HCT116 (cell line): Measurements from ENCODE around the gene OLFML3. TPM values are rescaled to one million over a fixed set of nuclear protein-coding genes. Genes with fewer than 3 reads are reported as not detected.

Experiments
- ATAC-seq: fragments of 200-7000 bp; cut with Tn5 transposase; 2 replicates; pipeline ENCODE4 v1.9.1; 2020; ENCODE audit warnings: mild to moderate bottlenecking, moderate library complexity
- BruUV-seq: library from RNA; stranded (reverse); fragments of 400-500 nt; replicated peaks from 2 replicates; lab custom pipeline; 2021; lab: Mats Ljungman, UMichigan
- CTCF ChIA-PET: fragments of 300-600 bp; sonication (Branson Sonifier 250); formaldehyde crosslinking; loops from one replicate; lab custom pipeline; 2021; ENCODE audit warnings: antibody characterized with exemption; lab: Charles Lee
- POLR2A ChIA-PET: fragments of 300-600, 350-600 bp; sonication (Branson Sonifier 250); formaldehyde crosslinking; loops from one replicate; lab custom pipeline; 2021; ENCODE audit warnings: antibody characterized with exemption; lab: Charles Lee
- RAD21 ChIA-PET, 2 experiments: fragments of 300-600 bp; sonication (Branson Sonifier 250); formaldehyde crosslinking; loops; one replicate each; lab custom pipeline; 2023; ENCODE audit warnings: low total read pairs in 2 of 2; ENCODE audit not compliant: uncharacterized antibody in 2 of 2, unreplicated experiment in 2 of 2, low non-redundant PET in 1 of 2; lab: Charles Lee
- DNase-seq: peaks from one replicate; pipeline ENCODE4 v3.0.0-alpha.2; 2010; ENCODE audit warnings: low read depth, low spot score
- H2AFZ ChIP-seq: fragments of 200-600 bp; shearing (Covaris generic), sonication (generic); 2 replicates; pipeline ENCODE4 v1.6.1; 2017; ENCODE audit warnings: low read depth, mixed run types, mixed read lengths, antibody characterized with exemption, low read length; ENCODE audit not compliant: poor library complexity, severe bottlenecking
- H3K27ac ChIP-seq: 2 replicates; pipeline ENCODE4 v1.5.1; 2012; ENCODE audit warnings: low read depth, low read length
- H3K27me3 ChIP-seq: fragments of 200-600 bp; sonication (generic); 2 replicates; pipeline ENCODE4 v1.6.1; 2016; ENCODE audit warnings: mixed run types, low read length, mixed read lengths; ENCODE audit not compliant: insufficient read depth
- H3K36me3 ChIP-seq, 2 experiments: fragments of 200-500 bp in 1 of 2; fragments of 200-600 bp in 1 of 2; sonication (Bioruptor generic) in 1 of 2; sonication (generic) in 1 of 2; 2 replicates each; pipeline versions ENCODE4 v1.5.1 to v1.6.1; 2014 to 2016; ENCODE audit warnings: low read length in 2 of 2, inconsistent platforms in 1 of 2, mixed read lengths in 1 of 2, mixed run types in 1 of 2; ENCODE audit not compliant: insufficient read depth in 2 of 2, control insufficient read depth in 1 of 2
- H3K4me1 ChIP-seq, 2 experiments: fragments of 200-600 bp in 1 of 2; sonication (generic) in 1 of 2; 2 replicates each; pipeline versions ENCODE4 v1.5.1 to v1.6.1; 2012 to 2017; ENCODE audit warnings: low read length in 2 of 2, inconsistent platforms in 1 of 2, mild to moderate bottlenecking in 1 of 2, mixed read lengths in 1 of 2, mixed run types in 1 of 2, moderate library complexity in 1 of 2; ENCODE audit not compliant: insufficient read depth in 2 of 2, control insufficient read depth in 1 of 2
- H3K4me2 ChIP-seq: fragments of 200-600 bp; sonication (generic); 2 replicates; pipeline ENCODE4 v1.6.1; 2017; ENCODE audit warnings: mixed run types, low read length, mixed read lengths
- H3K4me3 ChIP-seq, 2 experiments: fragments of 200-600 bp in 1 of 2; sonication (generic) in 1 of 2; replicated peaks in 1 of 2; 2 replicates each; pipeline ENCODE4 v1.5.1; 2011 to 2016; ENCODE audit warnings: low read length in 2 of 2, control low read depth in 1 of 2, low read depth in 1 of 2, mild to moderate bottlenecking in 1 of 2, mixed read lengths in 1 of 2, mixed run types in 1 of 2
- H3K79me2 ChIP-seq: fragments of 200-600 bp; sonication (generic); 2 replicates; pipeline ENCODE4 v1.6.1; 2017; ENCODE audit warnings: mild to moderate bottlenecking, mixed run types, low read length, moderate library complexity, mixed read lengths; ENCODE audit not compliant: insufficient read depth
- H3K9ac ChIP-seq: fragments of 200-600 bp; sonication (generic); 2 replicates; pipeline ENCODE4 v1.6.1; 2016; ENCODE audit warnings: low read length, mixed read lengths
- H3K9me2 ChIP-seq: fragments of 200-600 bp; sonication (generic), shearing (Covaris generic); 2 replicates; pipeline ENCODE4 v1.6.1; 2017; ENCODE audit warnings: mixed run types, mild to moderate bottlenecking, moderate library complexity; ENCODE audit not compliant: insufficient read depth
- H3K9me3 ChIP-seq, 2 experiments: fragments of 200-500 bp in 1 of 2; fragments of 200-600 bp in 1 of 2; sonication (Bioruptor generic) in 1 of 2; sonication (generic) in 1 of 2; 2 replicates each; pipeline ENCODE4 v1.6.1; 2014 to 2017; ENCODE audit warnings: low read length in 2 of 2, mixed read lengths in 2 of 2, inconsistent platforms in 1 of 2, low read depth in 1 of 2, mild to moderate bottlenecking in 1 of 2, mixed run types in 1 of 2, moderate library complexity in 1 of 2; ENCODE audit not compliant: control insufficient read depth in 1 of 2, insufficient read depth in 1 of 2
- H4K20me1 ChIP-seq: fragments of 200-600 bp; sonication (generic), shearing (Covaris generic); 2 replicates; pipeline ENCODE4 v1.6.1; 2017; ENCODE audit warnings: mixed run types, mild to moderate bottlenecking, moderate library complexity; ENCODE audit not compliant: insufficient read depth
- CBX3 ChIP-seq: IDR thresholded peaks from 2 replicates; pipeline ENCODE4 v1.6.1; 2012; ENCODE audit warnings: low read depth
- CEBPB ChIP-seq: IDR thresholded peaks from 2 replicates; pipeline ENCODE4 v1.6.1; 2012; ENCODE audit warnings: low read depth
- EZH2 ChIP-seq: fragments of 200-600 bp; sonication (generic); IDR thresholded peaks from 2 replicates; pipeline ENCODE4 v1.6.1; 2017; ENCODE audit warnings: antibody characterized with exemption, mixed run types
- EZH2phosphoT487 ChIP-seq: fragments of 200-600 bp; IDR thresholded peaks from 2 replicates; pipeline ENCODE4 v1.6.1; 2018; ENCODE audit warnings: antibody characterized with exemption, borderline replicate concordance
- SP1 ChIP-seq: IDR thresholded peaks from 2 replicates; pipeline ENCODE4 v1.6.1; 2012; ENCODE audit warnings: low read depth
- SRF ChIP-seq: IDR thresholded peaks from 2 replicates; pipeline ENCODE4 v1.6.1; 2012; ENCODE audit warnings: low read depth
- YY1 ChIP-seq: IDR thresholded peaks from 2 replicates; pipeline ENCODE4 v1.6.1; 2011; ENCODE audit warnings: low read length, low read depth, moderate library complexity, mild to moderate bottlenecking; ENCODE audit not compliant: insufficient replicate concordance; ENCODE audit errors: extremely low read depth
- ZFX ChIP-seq: fragments of 450-650 bp; IDR thresholded peaks from 2 replicates; pipeline ENCODE4 v1.6.1; 2017
- intact Hi-C: fragments of 100-400 bp; cut with micrococcal nuclease; formaldehyde crosslinking; loops from 2 replicates; pipeline ENCODE4 v1.10.0; 2022
- total RNA-seq: library from RNA; stranded (reverse); gene quantifications from one replicate; pipeline ENCODE4 v1.2.1, GENCODE V29; 2021; ENCODE audit not compliant: unreplicated experiment
- TF ChIP-seq, protein P1 (sequence below): IDR thresholded peaks from 2 replicates; pipeline ENCODE4 v1.6.1; 2011; ENCODE audit warnings: mild to moderate bottlenecking, low read length, moderate library complexity; ENCODE audit not compliant: insufficient replicate concordance; ENCODE audit errors: extremely low read depth
- TF ChIP-seq, protein P2 (sequence below): IDR thresholded peaks from 2 replicates; pipeline ENCODE4 v1.6.1; 2012; ENCODE audit warnings: low read depth
- TF ChIP-seq, protein P3 (sequence below): IDR thresholded peaks from 2 replicates; pipeline ENCODE4 v1.6.1; 2012

The OLFML3 gene
- total RNA-seq, 1 experiment from 2014 or later: 0.25 TPM

DNA sequence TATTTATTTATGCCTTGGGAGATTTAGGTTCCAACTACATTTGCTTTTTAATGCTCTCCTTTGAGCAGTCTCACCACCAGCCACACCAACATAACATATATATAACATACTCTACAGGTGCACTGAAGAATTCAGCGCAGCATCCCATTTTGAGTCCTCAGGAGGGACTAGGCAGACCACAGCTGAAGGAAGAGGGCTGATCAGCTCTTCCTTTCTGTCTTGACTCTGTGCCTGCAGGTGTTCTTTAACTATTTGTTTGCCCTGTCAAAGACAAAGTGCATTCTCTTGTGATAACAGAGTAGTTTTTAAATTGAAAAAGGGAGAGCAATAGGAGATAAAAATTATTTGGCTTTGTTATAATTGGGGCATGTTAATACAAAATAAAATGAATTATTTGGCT, 33.2 kb upstream of the OLFML3 start:
- Histone ChIP-seq H2AFZ (no peak overlapping the region), H3K9me3 (no peaks in the 10 kb centered on the region), H4K20me1 (no peaks in the 10 kb centered on the region), H3K79me2 (peaks cover 60% of the 10 kb centered on the region), H3K27me3 (no peaks in the 10 kb centered on the region), H3K9me2 (no peaks in the 10 kb centered on the region), H3K9ac (no peak overlapping the region), H3K4me2 (no peak overlapping the region), H3K36me3 (peaks cover 6 to 7% of the 10 kb centered on the region in 2 experiments; a peak in 3 of 4 replicates), H3K4me3 (no peak overlapping the region), H3K4me1 (peaks cover 2 to 3% of the 10 kb centered on the region in 2 experiments; a peak in 1 of 4 replicates), H3K27ac (no peak overlapping the region)
- BruUV-seq: no TSS peak
- DNase-seq: no peak
- POLR2A ChIA-PET: no interaction called here
- intact Hi-C loops: no loop called here
- ATAC-seq: no peak
- TF ChIP-seq ZFX (no peak), SRF (no peak), YY1 (no peak), SP1 (no peak), EZH2 (no peak), EZH2phosphoT487 (no peak), CEBPB (no peak), CBX3 (no peak)
- TF ChIP-seq, protein P1, sequence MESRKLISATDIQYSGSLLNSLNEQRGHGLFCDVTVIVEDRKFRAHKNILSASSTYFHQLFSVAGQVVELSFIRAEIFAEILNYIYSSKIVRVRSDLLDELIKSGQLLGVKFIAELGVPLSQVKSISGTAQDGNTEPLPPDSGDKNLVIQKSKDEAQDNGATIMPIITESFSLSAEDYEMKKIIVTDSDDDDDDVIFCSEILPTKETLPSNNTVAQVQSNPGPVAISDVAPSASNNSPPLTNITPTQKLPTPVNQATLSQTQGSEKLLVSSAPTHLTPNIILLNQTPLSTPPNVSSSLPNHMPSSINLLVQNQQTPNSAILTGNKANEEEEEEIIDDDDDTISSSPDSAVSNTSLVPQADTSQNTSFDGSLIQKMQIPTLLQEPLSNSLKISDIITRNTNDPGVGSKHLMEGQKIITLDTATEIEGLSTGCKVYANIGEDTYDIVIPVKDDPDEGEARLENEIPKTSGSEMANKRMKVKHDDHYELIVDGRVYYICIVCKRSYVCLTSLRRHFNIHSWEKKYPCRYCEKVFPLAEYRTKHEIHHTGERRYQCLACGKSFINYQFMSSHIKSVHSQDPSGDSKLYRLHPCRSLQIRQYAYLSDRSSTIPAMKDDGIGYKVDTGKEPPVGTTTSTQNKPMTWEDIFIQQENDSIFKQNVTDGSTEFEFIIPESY: no peak
- TF ChIP-seq, protein P2, sequence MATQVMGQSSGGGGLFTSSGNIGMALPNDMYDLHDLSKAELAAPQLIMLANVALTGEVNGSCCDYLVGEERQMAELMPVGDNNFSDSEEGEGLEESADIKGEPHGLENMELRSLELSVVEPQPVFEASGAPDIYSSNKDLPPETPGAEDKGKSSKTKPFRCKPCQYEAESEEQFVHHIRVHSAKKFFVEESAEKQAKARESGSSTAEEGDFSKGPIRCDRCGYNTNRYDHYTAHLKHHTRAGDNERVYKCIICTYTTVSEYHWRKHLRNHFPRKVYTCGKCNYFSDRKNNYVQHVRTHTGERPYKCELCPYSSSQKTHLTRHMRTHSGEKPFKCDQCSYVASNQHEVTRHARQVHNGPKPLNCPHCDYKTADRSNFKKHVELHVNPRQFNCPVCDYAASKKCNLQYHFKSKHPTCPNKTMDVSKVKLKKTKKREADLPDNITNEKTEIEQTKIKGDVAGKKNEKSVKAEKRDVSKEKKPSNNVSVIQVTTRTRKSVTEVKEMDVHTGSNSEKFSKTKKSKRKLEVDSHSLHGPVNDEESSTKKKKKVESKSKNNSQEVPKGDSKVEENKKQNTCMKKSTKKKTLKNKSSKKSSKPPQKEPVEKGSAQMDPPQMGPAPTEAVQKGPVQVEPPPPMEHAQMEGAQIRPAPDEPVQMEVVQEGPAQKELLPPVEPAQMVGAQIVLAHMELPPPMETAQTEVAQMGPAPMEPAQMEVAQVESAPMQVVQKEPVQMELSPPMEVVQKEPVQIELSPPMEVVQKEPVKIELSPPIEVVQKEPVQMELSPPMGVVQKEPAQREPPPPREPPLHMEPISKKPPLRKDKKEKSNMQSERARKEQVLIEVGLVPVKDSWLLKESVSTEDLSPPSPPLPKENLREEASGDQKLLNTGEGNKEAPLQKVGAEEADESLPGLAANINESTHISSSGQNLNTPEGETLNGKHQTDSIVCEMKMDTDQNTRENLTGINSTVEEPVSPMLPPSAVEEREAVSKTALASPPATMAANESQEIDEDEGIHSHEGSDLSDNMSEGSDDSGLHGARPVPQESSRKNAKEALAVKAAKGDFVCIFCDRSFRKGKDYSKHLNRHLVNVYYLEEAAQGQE: no peak
- TF ChIP-seq, protein P3, sequence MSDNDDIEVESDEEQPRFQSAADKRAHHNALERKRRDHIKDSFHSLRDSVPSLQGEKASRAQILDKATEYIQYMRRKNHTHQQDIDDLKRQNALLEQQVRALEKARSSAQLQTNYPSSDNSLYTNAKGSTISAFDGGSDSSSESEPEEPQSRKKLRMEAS: no peak
- RAD21 ChIA-PET: no interaction called here
- CTCF ChIA-PET: interaction anchor here (1.3 kb wide), 1 partner anchor 16 kb away, joined by 3 read pairs; no protein-coding TSS in a partner anchor
